NCI-H345 treated with DMSO at 0.1 percent for 48 hours (cell line): Measurements from ENCODE around the gene POLR3A.

Experiments used
- DNase-seq: peaks from one replicate; lab custom pipeline; 2025; ENCODE audit not compliant: unreplicated experiment; lab: John Stamatoyannopoulos, UW

POLR3A gene

DNA sequence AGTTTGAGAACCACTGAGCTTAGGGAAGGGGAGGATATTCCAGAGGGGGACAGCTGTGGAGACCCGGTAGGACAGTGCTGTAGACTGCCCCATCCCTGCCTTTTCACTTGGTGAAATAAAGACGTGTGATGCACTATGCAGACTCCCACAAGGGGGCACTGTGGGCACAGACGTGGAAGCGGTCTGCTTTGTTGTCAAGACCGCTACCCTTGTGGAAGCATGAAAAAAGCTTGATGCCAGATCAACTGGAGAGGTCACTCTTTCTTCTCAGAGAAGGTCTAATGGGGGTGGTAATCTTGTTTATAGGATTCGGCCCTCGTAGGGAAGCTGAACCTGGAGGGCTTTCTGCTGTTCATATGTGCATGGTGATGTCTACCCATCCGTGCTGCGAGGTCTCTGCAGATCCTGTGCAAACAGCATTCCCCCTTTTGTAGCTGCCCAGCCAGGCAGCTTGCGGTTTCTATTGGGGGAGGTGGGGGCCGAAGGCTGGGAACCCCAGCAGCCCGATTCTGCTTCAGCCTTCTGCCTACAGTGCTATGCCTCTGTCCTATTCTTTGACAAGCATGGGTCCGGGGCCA is 18.1 kb upstream of the POLR3A start:
- peak; percentile 57 for DNase-seq

GRCh38 chr10:78046711-78047269 is 17.5 kb upstream of the POLR3A start:
- no peak for DNase-seq

DNA sequence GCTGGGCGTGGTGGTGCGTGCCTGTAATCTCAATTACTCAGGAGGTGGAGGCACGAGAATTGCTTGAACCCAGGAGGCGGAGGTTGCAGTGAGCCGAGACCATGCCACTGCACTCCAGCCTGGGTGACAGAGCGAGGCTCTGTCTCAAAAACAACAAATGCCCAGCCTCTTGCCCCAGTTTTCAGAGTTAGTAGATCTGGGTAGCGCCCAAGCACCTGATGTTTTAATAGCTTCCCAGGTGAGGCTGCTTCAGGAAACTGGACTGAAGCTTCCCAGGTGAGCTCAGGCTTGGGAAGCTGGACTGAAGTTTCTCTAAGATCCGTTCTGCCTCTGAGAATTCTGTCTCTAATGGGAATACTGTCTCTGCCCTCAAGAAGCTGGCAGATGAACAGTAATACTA is 16.5 kb upstream of the POLR3A start:
- DNase-seq = no peak

DNA sequence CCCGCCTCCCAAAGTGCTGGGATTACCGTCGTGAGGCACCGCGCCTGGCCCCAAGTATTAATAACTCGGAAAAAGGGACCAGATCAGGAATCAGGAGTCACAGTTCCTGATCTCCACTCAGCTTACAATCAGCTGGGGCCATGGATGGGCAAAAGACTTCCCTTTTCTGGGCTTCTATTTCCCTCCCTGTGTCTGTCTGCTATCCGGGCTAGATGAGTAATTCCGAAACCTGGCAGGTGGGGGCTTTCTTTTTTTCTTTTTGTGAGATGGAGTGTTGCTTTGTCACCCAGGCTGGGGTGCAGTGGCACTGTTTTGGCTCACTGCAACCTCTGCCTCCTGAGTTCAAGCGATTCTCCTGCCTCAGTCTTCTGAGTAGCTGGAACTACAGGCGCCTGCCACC is 15.9 kb upstream of the POLR3A start:
- no peak for DNase-seq

- DNase-seq = no peak
Observed at GRCh38 chr10:78044699-78045098, 15.4 kb upstream of the POLR3A start.

DNA sequence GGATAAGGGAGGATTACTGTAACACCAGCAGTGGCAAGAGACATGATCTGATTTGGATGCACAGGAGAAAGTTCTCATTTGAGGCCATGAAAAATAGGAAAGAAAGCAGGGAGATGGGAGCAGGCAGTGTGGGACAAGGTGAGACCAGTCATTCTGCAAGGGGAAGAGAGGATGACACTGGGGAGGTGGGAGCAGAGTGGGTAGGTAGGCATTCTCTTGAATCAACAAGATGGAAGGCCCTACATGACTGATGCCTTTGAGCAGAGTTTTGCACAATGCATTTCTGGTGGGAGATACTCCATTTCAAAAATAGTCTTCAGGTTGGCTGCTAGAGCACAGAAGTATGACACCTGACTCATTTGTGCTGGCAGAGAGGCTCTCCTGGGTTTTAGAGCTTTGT is 14.9 kb upstream of the POLR3A start:
- no peak for DNase-seq

- DNase-seq = no peak
Observed at GRCh38 chr10:78042752-78043104, 13.4 kb upstream of the POLR3A start.

DNA sequence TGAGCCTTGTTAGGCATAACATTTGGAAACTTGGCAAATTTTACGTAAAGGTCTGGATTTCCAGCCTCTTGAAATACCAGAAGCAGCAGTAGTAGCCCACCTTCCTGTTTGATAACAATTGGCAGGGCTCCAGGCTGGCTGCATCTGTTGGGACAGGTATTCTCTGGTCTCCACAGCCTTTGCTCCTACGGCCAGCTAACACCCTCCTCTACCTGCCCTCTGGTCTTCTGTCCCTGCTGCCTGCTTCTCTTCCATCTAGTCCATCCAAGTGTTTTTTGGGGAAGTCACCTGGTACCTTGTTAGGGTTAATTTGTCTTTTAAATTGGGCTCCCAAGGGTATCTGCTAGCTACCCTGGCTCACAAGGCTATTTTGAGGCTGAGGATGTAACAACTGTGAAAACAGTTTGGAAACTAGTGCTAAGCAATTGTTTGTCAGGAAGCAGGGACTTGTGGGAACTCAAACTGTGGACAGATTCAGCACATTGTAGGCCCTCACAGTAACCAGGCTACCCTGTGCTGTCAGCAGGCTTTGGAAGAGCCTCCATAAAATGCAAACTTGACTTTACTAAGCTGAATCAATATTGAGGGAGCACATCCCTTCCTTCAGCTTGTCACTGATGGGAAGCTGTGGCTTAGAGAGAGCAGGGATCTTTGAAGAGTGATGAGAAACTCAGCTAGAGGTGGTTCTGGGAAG is 12.9 kb upstream of the POLR3A start:
- DNase-seq = no peak

- no peak for DNase-seq
Observed at GRCh38 chr10:78041170-78042057, 12.1 kb upstream of the POLR3A start.

- no peak for DNase-seq
Observed at GRCh38 chr10:78039743-78040142, 10.4 kb upstream of the POLR3A start.

DNA sequence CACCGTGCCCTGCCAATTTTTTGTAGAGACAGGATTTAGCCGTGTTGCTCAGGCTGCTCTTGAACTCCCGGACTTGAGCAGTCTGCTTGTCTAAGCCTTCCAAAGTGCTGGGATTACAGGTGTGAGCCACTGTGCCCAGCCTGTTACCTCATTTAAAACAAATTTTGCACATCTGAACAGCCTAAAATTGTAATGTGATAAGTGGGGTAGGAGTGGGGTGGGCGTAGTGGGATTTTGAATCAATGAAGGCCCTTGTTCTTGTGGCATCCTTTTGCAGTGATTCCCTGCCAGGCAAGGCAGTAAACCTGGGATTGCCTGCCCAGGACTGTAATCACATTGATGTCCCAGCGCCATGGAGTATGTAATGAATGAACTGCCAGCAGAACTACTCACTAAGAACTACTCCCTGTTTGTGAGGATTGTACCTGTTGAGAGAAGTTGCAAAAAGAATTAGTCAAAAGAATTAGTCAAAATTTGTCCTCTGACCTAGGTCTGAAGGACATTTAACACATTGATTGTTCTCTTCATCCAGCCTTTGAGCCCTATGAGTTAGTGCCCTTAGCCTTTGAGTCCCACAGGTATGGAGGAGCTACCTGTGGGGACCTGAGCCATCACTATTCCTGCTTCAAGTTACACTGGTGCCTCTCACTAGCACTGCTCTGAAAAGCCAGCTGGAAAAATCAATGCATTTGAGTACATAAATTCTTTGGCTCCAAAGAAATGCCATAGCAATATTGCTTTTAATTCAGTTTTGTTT is 9.7 kb upstream of the POLR3A start:
- DNase-seq = no peak

DNA sequence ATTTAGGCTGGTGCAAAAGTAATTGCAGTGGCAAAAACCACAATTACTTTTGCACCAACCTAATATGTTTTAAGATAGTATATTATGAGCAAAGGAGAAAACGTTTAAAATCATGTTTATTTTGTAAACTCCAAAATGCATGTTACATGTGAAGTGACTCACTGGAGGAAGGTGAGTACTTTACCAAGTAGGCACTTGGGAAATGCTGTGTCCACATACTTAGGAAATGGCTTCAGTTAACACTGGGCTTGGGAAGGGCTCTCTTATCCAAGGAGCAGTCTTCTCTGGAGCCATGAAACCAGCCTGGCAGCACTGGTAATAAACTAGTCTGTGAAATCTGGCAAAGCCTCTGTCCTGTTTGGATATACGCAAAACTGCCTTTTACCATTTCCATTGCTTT is 8.8 kb upstream of the POLR3A start:
- DNase-seq = no peak

- no peak for DNase-seq
Observed at GRCh38 chr10:78035933-78036583, 6.7 kb upstream of the POLR3A start.

GRCh38 chr10:78035437-78035836 is 6.1 kb upstream of the POLR3A start:
- no peak for DNase-seq

GRCh38 chr10:78035025-78035424 is 5.7 kb upstream of the POLR3A start:
- no peak for DNase-seq

DNA sequence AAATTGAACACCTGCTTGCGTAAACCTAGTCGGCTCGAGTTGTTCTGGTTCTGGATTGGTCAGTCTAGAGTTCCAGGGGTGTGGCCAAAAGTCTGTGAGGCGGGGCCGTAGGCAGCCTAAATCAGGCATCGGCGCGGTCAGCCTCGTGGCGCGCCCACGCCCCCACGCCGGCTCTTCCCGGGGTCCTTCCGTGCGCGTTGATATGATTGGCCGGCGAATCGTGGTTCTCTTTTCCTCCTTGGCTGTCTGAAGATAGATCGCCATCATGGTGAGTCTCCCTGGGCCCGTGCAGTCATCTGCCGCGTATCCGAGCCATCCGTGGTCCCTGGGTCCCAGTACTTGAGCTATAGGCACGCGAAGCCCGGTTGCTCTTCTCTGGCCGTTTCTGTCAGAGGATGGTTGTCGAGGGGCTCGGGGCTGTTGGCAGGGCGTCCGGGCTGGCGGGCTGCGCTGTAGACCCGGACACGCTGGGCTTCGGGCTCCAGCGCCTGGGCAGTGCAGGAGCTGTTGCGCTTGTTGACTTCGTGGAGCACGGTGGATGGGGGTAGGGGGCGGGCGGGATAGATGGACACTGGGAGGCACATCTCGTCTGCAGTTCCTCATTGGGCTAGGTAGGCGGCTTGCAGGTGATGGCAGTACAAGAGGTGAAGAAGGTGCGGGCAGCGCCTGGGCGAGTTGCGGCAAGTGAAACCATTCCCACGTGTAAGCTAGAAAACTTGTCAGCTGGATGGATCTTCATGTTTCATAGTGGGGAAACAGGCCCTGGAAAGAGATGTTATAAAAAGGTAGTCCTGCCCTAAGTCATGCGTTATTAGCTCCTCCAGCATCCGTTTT is 4.5 kb upstream of the POLR3A start, which contains the start of gene RPS24:
RPS24 (plus strand) TSS at position 227 of the 834 bp plus-strand sequence; CDS start at position 266, 39 bp downstream.
- DNase-seq = peak; percentile 88

GRCh38 chr10:78033387-78033636 is 4.0 kb upstream of the POLR3A start:
- no peak for DNase-seq

GRCh38 chr10:78028438-78029268 is 662 bp downstream of the POLR3A start:
- DNase-seq = no peak
